Bronchus fibroblast of lung (primary cell): ENCODE results near the gene KCNJ1. TPM values are rescaled to one million over a fixed set of nuclear protein-coding genes. Genes with fewer than 3 reads are reported as not detected.

Experiments
- total RNA-seq: library from RNA; depleted of rRNA; stranded (reverse); fragments of >200 nt; gene quantifications from 2 replicates; pipeline ENCODE4 v1.2.3, GENCODE V29; 2015

KCNJ1 gene
- total RNA-seq, result not detected in 2 replicates

GRCh38 chr11:128867277-128867676 is at the start of gene KCNJ1:
KCNJ1 (minus strand) TSS chr11:128867296; CDS start chr11:128840243, 27,053 bp downstream.

DNA sequence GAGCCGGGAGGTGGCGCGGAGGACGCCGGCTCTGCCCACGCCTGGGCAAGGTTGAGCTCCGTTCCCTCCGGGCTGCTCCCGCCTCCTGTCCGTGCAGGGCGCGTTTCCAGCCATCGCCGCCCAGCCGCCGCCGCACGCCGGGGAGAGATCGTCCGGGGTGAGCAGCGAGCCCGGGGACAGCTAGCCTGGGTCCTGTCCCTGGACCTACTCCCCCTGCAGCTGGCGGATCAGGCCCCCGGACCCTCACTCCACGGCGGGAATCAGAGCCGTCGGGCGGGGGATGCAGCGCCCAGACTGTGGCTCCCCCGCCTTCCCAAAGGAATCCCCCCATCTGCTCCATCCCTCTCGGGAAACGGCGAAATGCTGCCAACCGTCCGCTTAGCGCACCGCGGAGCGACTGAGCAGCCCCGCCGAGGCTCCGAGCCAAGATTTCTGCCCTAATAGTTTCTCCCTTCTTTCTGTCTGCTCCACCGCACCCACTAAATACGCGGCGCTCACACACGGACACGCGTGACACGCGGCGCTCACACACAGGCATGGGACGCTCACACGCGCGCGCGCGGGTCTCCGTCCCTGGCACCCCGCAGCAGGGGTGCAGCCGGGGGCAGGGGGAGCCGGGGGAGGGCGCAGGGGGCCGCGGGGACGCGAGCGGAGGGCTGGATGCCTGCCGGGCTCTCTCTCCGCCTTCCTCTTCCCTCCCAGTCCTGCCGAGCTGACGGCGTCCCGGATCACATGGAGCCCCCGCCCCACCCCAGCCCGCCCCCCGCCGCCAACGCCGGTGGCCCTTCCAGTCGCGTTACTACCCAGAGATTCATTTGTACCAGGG is 23.7 kb upstream of the KCNJ1 start, which contains the start of gene KCNJ5:
Gene KCNJ5 (plus strand): TSS at position 814 of the 826 bp plus-strand sequence. CDS start 19,918 bp downstream, outside the sequence.

Other genes with a start within 250 kb of the KCNJ1 start
- gene FLI1, start 173.2 kb downstream of the KCNJ1 start, total RNA-seq, result 3.0 and 4.8 TPM in 2 replicates
- gene KCNJ5, start 24.1 kb upstream of the KCNJ1 start, total RNA-seq, result under 0.01 TPM in 1 of 2 replicates, not detected in the other
- gene TP53AIP1, start 75.6 kb upstream of the KCNJ1 start, total RNA-seq, result not detected in 2 replicates